ENCODE results near the gene GALK1.

GALK1 gene

DNA sequence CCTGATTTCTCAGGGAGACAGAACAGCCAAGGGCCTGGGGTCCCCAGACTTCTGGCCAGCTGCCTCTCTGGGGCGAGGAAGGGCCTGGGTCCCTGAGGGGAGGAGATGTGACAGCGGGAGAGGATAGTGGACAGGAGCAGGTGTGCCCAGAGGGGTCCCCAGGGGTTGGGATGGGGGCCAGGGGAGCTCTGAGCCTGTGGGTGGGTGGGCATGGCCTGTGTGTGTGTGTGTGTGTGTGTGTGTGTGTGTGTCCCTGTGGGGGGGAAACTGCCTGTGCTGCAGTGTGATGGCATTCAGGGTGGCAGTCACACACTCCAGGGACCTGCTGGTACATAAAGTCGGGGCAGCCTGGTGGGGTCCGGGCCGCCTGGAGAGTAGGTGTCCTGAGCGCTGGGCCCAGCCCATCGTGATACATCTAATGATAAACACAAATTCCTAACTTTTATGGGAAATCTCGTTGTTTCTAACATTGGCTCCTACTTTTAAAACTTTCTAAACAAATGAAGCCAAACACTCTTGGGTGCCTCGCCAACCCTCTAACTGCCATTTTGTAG is 42.4 kb downstream of the GALK1 start:
- no peak for DNase-seq

DNA sequence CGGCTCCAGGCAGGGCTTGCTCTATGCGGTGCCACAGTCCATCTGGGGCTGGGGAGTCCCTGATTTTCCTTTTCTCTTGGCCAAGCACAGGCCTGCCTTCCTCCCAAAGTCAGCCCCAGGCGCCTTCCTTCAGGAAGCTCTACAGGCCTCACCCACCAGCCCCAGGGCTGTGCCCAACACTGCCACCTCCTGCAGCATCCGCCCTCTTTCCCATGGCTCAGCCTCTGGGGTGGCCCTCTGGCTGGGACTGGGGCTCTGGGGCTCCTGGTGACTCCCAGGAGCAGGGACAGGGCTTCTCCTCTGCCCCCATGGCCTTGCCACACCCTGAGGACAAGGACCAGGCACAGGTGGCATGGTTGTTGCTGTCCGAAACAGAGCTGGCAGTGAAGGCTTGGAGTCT is 42.9 kb downstream of the GALK1 start:
- no peak for DNase-seq

DNA sequence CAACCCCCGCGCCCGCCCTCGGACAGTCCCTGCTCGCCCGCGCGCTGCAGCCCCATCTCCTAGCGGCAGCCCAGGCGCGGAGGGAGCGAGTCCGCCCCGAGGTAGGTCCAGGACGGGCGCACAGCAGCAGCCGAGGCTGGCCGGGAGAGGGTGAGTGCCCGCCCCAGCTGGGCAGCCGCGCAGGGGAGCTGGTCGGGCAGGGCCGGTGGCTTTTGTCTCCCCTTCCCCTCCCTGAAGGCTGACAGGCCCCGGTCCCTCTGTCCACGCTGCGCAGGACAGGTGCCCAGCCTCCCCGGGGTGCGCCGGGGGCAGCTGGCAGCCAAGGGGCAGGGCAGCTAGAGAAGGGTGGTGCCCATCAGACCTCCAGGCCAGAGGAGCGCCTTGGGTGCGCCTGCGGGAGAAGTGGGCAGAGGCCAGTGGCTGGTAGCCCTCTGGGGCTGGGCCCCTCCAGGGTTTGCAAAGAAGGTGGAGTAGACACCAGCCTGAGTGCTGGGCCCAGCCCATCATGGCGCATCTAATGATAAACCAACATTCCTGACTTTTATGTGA is 43.5 kb downstream of the GALK1 start:
- no peak for DNase-seq

DNA sequence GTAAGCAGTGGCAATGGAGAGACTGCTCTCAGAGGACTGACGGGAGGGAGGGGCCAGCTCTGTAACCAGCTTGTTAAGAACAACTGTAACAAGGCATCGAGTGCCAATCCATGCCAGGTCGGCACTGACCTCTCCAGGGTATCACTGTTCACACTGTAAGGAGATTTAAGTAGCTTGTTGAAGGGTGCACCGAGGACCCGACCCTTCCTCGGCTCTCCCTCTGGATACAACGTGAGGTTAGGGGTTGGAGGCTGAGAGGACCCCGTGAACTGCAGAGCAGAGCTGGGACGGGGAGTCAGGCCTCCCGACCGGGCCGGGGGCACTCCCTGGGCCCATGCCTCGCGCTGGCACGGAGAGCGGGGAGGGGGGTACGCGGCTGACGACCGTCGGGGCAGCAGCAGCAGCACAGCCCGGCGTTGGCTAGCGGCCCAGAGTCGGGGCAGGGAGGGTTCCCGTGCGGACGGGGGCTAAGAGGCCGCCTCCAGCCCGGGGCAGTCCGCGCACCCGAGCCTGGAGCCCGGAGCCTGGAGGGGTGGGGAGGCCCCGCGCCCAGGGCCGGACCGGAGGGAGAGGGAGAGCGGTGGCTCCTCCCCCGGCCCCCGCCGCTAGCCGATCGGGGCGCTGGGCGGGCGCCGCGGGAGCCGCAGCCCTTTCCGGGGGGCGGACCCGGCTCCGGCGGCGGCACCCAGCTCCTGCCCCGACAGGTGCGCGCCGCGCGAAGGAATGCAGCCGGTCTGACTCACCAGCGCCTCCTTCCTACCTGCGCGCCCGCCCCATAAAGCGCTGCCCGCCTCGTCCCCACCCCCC is 44.1 kb downstream of the GALK1 start, which contains the start of gene ITGB4:
Gene ITGB4, plus strand, starts transcription at position 804 of the 807 bp plus-strand sequence. CDS start 3,245 bp downstream, outside the sequence.
- DNase-seq: no peak

DNA sequence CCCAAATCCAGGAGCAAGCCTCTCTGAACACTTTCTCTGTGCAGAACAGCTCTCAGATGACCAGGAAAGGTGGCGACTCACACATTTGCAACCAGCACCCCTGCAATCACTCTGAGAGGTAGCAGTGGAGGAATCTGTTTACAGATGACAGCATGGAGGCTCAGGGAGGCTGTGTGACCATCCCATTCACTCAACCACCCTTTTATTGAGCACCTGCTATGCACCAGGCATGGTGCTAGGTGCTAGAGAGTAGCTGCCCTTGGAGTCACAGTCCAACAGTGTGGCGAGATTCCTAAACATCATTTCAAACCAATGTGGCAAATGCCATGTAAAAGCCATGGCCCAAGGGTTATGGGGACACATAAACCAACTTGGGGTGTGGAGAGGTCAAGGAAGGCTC is 45.3 kb downstream of the GALK1 start:
- DNase-seq: no peak

DNA sequence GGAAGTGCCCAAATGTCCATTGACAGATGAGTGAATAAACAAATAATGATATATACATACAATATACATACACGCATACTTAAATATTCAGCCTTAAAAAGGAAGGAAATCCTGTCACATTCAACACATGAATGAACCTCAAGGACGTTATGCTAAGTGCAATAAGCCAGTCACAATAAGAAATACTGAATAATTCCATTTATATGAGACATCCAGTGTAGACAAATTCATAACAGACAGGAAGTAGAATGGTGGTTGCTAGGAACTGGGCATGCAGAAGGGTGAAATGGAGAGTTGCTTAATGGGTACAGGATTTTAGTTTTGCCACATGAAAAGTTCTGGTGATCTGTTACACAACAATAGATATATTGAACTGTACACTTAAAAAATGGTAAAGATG is 52.5 kb downstream of the GALK1 start:
- no peak for DNase-seq
